D721Med (cell line): ENCODE results near the gene UPK3A.
"Not testable (repeated sequence)": the region's sequence is repeated elsewhere in the genome, so short reads cannot be mapped to it uniquely, and the experiment has no call there.

Source experiments
- DNase-seq: peaks from one replicate; pipeline ENCODE4 v3.0.0; 2011; ENCODE audit warnings: low spot score; ENCODE audit not compliant: insufficient read length
- FAIRE-seq: peaks from 2 replicates; lab custom pipeline; 2011; peaks lifted over from hg19 to GRCh38; lab: Jason Lieb, UNC
- CTCF ChIP-seq: IDR thresholded peaks from 2 replicates; pipeline ENCODE4 v1.5.1; 2012; ENCODE audit warnings: mild to moderate bottlenecking, control low read depth; ENCODE audit not compliant: insufficient read depth; ENCODE audit errors: missing control alignments

The UPK3A gene

DNA sequence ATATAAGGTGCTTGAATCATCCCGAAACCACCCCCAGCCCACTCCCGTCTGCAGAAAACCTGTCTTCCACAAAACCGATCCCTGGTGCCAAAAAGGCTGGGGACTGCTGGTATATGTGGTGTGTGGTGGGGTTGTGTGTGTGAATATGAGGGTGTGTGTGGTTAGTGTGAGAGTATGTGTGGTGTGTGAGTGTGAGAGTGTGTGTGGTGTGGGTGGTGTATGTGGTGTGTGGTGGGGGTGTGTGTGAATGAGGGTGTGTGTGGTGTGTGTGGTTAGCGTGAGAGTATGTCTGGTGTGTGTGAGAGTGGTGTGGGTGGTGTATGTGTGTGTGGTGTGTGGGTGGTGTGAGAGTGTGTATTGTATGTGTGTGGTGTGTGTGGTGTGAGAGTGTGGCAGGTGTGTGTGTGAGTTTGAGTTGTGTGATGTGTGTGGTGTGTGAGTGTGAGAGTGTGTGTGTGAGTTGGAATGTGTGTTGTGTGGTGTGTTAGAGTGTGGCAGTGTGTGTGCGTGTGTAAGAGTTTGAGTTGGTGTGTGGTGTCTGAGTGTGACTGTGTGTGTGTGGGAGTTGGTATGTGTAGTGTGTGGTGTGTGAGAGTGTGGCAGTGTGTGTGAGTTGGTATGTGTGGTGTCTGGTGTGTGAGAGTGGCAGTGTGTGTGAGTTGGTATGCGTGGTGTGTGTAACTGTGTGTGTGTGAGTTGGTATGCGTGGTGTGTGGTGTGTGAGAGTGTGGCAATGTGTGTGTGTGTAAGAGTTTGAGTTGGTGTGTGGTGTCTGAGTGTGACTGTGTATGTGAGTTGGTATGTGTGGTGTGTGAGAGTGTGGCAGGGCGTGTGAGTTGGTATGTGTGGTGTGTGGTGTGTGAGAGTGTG is 6.5 kb downstream of the UPK3A start:
- FAIRE-seq = no peak

GRCh38 chr22:45291931-45292290 is 7.2 kb downstream of the UPK3A start:
- TF ChIP-seq CTCF = no peak
- FAIRE-seq (no peak), DNase-seq (no peak)

More for the DNA sequence above, 6.5 kb downstream of the UPK3A start:
- DNase-seq = no peak
- no peak for TF ChIP-seq CTCF

- TF ChIP-seq CTCF = no peak
- FAIRE-seq (no peak), DNase-seq (no peak)
Observed at GRCh38 chr22:45292731-45293442, 8.1 kb downstream of the UPK3A start.

GRCh38 chr22:45294030-45294429 is 9.3 kb downstream of the UPK3A start:
- no peak for FAIRE-seq
- no peak for TF ChIP-seq CTCF
- no peak for DNase-seq

DNA sequence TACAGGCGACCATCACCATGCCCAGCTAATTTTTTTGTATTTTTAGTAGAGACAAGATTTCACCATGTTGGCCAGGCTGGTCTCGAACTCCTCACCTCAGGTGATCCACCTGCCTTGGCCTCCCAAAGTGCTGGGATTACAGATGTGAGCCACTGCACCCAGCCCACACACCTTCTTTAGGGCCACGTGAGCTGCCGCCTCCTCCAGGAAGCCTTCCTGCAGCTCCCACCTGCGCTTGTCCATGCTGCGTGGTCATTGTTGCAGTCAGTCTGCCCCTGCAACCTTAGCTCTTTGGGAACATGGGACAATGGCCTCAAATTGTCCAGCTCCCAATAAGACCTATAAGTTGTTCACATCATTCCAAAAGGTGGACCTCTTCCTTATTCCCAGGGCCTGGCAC is 10.3 kb downstream of the UPK3A start:
- DNase-seq, FAIRE-seq: not testable (repeated sequence)

- no peak for TF ChIP-seq CTCF
- FAIRE-seq = no peak
- DNase-seq = no peak
Observed at GRCh38 chr22:45295492-45295891, 10.7 kb downstream of the UPK3A start.

GRCh38 chr22:45296628-45297297 is 12.0 kb downstream of the UPK3A start:
- FAIRE-seq = no peak
- TF ChIP-seq CTCF = no peak
- no peak for DNase-seq
